ENCODE data around the gene BRD2.
"Not testable (repeated sequence)": the region's sequence is repeated elsewhere in the genome, so short reads cannot be mapped to it uniquely, and the experiment has no call there.

Gene BRD2

DNA sequence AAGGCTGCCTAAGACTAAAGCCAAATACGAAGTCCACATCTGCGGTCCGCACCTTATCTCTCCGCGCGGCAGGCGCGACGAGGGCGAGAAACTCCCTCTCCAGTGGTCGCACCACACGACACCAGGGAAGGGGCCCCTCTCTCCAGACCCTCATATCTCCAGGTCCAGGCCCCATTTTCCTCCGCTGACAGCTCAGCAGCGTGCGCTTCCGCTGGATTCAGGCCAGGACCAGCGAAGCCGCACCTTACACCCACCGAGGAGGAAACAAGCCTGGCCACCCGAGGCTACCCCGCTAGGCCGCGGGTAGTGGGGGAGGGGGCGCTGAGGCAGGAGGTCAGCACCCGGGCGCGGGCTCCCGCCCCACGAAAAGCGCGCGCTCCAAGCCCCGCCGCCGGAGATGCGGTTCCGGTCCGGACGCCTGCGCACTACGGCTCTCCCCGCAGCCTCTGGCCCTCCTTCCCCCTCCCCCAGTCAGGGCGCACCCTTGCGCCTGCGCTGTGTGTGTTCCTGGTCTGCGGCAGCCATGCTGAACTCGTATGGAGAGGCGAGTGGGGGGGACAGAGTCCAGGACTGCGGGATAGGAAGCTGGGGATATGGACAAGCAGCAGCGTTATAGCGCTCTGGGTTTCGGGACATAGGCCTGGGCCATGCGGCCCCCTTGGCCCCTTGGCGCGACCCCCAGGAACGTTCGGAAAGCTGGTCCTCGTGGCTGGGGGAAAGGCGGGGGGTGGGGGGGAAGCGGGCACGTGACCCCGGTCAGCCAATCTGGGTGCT is at the start of gene BRD2:
Gene BRD2 (plus strand): TSS at position 502 of the 774 bp plus-strand sequence. CDS start 4,305 bp downstream, outside the sequence.
- FAIRE-seq = no peak

DNA sequence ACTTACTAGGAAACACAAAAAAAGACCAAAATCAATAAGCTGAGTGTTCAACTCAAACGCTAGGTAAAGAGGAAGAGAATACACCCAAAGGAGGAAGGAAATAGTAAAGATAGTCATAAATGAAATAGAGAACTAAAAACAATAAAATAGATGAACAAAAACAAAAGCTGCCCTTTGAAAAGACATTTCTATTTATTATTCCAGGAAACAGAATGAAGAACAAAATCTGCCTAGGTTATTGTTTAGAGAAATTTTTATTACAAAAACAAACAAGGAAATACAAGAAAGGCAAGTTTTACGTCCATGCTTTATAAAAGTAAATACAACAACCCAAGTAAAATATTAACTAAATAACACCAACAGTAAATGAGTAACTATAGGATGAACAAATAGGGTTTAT is 47.7 kb upstream of the BRD2 start:
- peak; percentile 58 for FAIRE-seq

DNA sequence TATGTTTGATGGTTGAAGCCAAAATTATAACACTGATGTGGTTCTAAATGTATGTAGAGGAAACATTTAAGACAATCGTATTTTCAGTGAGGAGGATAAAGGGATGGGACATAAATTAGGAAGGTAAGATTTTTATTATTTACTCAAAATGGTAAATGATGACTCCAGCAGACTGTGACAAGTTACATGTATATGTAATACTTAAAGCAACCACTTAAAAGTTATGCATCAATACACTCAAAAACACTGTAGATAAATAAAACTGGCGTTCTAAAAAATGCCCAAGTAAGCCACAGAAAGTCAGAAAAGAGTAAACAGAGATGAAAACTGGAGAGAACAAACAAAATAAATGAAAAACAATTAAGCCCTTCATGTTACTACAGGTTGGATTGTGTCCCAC is 46.3 kb upstream of the BRD2 start:
- FAIRE-seq = no peak

DNA sequence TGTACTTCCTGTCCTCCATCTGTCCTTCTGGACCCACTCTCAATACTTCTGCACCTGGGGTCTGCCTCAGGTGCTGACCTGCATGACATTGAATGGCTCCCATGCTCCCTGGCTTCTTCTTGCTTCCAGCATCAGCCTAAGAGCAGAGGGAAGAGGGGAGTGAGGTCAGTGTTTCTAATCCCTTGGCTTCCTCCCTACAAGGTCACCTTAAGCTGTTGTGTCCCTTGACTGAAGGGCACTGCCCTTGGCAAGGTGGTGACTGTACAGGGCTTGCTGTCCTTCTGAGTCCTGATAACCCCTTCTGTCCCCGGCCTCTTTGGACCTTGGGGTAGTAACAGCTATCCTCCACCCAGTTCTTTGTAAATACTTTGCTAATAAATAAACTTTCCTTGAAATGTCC is 37.2 kb upstream of the BRD2 start:
- no peak for FAIRE-seq

DNA sequence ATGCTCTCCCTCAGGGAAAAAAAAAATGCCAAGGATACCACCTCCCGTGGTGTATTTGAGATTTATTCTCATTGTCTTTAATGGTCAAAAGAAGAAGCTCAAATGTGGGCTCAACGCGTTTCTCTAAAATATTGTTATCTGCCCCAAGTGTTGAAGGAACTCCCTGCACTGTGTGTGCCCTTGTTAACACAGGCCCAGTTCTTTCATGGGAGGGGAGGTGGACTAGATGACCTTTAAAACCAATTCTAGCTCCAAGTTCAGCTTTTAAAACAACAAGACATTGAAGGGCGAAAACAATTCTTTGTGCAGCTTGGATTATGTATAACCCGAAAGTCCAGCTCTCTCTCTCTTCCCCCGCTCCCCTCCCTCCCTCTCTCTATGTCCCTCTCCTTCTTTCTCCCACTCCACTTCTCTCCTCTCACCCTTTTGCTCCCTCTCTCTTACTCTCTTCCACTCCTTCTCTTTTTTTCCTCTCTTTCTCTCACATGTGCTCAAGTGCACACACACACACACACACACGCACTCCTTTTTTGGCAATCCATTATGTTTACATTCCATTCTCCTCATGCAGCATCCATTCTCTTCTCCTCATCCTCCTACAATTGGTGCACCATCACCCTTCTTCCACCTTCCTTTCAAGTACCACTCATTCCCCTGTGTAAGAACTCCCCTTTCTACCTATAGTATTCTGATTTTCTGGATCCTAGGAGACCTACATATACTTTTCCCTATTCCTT is 36.1 kb upstream of the BRD2 start:
- no peak for FAIRE-seq

DNA sequence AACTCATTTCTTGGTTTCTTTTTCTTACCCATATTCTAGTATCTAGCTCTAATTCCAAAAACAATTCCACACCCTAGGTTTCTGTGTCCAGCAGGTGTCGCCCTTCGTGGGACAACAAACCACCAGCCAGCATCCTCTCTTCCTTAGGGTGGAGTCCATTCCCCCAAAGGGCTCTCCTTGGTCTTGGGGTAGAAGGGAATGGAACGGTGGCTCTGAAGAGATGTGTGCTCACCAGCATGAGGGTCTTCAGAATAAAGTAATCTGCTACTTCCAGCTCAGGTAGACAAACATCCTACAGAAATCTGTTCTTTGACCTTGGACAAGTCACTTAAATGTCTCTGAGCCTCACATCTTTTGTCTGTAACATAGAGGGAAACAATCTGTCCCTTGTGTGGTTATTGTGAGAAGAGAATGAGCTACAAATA is 34.7 kb upstream of the BRD2 start:
- FAIRE-seq = peak; percentile 91

DNA sequence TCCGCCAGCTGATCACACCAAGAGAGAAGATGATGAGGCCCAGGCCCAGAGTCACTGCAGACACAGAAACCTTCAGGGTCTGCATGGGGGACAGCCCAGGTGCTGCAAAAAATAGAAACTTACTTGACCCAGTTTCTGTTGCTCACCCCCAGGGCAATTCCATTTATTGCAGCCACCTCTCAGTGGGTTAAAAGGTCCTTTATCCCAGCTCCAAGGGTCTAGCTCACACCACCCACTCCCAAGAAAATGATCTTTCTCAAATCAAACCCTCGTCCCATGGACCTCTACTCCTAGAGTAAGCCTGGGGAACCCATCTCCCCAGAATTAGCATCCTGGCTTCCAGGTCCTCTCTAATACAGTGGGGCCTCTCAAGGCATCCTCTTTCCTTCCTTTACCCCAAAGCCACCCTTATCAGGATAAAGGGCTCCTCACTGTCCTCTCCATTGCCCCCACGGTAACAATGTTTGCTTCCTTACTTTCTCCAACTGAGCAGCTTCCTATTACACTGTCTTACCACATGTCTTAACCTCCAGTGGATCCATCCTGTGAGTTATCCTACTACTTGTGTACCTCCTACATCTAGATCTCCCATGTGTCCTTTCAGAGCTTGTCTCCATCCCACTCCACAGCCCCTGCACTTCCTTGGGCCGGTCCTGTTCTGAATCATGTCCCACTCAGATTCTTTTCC is 32.7 kb upstream of the BRD2 start:
- no peak for FAIRE-seq

DNA sequence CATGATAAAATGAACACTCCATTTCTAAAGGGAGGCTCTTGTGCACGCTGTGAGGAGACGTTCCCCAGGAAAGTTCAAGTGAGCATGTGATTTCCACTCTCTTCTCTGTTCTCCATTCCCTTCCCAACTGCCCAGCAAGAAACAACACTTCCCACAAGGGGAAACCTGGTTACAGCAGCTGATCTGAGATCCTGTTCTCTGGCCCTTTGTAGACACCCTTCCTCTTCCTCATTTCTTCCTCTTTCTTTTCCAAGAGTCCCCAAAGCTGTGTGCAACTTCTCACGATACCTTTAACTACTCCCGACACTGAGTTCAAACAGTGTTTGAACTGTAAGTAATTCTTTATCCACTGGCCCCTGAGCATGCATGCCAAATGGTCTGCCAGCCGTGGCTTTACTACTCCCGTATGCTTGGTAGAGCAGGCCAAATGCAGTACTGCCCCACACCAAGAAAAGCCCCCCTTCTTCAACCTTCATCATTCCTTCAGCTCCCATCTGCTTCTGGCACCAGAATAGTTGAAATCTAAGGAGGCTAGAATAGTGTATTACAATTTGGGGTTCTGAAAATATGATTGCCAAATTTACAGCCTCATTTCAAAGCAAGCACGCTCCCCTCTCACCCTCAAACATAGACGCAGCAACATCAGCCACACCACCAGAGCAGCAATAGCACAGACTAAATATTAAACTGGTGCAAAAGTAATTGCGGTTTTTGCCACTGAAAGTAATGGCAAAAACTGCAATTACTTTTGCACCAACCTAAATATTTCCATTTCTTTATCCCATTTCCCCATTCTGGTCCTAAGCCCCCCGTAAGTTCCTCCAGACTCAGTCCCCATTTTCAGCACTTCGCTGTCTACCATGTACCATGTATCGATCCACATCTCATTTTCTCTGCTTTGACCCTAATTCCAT is 31.9 kb upstream of the BRD2 start:
- FAIRE-seq = no peak

DNA sequence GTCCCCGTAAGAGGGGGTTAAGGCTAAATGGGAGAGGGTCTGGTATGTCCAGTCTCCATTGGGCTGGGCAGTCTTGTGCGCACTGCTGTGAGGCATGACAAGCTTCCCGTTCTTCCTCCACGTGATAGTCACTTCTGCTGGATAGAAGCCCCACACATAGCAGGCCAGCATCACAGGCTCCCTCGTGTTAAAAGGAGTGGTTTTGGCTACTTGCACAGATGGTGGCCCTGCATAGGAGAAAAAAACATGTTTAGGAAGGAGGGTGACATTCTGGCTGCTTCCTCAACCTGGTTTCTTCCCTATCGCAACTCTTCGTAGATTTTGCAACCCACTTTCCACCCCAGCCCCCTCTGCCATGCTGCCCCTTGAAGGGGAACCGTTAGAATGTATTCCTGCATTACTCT is 31.2 kb upstream of the BRD2 start:
- no peak for FAIRE-seq

DNA sequence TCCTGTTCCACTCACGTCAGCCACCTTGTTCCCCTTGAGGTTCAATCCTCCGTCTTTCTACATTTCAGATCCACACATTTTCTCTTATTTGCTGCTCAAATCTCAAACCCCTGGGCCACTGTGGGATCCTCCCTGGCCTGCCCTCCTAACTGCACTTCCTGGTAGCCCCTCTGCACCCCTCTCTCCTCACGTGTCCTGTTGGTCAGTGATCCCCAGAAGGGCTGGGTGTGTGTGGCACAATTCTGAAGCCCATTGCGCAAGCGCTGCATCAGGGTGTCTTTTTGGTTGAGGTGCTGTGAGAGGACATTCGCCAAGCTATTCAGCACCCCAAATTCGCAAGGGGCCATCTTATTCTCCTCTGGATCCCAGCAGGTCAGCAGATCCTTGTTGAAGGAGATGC is 29.9 kb upstream of the BRD2 start:
- no peak for FAIRE-seq

DNA sequence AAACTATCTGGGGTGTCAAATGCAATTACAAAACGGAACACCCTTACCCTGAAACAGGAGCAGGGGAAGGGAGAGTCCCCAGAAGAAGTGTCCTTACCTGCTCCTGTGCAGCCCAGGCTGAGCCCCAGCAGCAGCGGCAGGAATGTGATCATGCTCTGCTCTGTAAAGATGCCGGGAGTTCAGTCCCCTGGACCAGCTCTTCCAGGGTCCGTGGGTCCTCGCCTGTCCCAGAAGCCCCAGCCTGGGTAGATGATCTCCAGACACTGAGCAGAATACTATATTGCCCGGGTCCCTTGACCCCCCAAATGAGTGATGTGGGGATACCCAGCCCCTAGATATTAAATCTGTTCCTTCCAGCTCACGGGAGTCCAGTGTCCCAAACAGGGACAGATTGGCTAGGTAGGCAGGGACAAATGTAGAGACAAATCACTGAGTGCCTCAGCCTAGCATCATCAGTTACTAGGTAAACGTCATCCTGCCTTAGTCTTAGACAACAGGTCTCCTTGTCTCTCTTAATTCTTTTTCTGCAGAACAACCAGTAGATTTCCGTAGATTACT is 27.7 kb upstream of the BRD2 start, which contains the start of gene HLA-DMB:
Gene HLA-DMB (minus strand): TSS at position 373 of the 558 bp plus-strand sequence. CDS start 221 bp downstream, at position 152.
- FAIRE-seq = peak; percentile 92

DNA sequence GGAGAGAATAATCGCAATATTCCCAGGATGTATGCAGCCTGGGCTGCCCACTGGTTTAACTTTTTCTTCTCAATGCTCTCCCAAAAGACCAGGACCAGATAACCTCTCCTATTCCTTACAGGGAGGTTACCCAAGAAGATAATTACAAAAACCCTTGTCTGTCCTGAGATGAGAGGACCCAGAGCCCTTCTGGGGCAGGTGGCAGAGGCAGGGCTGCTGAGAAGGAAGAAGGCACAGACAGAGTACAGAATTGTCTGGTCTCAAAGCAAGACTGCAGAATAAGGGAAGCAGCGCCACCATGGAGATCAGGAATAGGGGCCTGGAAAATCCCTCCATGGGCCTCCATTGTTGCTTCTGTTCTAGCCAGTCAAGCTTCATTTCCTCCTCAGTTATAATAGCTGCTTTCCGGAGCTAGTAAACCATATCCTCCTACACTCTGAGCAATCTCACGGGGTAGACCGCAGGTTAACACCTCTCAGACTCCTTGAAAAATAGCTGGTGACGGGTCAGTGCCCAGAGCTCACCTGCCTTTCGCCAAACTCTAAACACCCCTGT is 27.1 kb upstream of the BRD2 start:
- no peak for FAIRE-seq

DNA sequence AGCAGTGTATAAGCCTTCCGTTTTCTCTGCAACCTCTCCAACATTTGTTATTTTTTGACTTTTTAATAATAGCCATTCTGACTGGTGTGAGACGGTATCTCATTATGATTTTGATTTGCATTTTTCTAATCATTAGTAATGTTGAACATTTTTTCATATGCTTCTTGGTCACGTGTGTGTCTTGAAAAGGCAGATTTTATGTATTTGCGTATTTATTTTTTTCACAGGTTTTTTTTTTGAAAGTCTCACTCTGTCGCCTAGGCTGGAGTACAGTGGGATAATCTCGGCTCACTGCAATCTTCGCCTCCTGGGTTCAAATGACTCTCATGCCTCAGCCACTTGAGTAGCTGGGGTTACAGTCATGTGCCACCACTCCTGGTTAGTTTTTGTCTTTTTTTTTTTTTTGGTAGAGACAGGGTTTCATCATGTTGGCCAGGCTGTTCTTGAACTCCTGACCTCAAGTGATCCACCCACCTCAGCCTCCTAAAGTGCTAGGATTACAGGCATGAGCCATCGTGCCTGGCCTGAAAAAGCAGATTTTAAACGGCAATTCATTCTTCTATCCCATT is 25.8 kb upstream of the BRD2 start:
- not testable (repeated sequence) for FAIRE-seq

DNA sequence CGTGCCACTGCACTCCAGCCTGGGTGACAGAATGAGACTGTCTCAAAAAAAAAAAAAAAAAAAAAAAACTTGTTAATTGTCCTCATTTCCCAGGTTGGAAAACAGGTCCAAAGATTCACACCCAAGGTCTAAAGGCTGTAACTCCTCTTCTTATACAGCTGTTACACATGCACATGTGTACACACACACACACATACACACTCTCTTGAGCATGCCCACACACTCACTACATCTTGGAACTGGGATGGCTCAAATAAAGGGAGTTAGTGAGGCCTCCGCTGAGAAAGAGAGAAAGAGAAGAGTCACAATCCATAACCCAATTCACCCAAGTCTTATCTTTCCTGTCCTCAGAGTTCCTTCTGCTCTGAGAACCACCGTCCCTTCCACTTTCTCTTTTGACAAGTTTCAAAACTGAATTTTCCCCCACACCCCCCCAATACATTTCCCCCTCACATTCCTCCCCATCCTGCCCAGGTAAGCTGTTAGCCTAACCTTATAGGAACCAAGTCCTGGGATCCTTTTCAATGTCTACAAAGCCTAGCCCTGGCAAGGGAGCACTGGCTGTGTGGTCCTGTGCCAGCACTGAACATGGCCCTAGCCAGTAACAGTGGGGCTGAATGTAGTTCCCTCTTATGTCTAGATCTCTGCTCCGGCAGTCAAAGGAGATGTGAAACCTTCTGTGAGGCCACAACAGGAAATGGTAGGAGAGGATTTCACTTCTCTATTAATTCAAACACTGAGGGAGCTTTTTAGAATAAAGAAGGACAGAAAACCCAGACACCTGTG is 24.3 kb upstream of the BRD2 start:
- no peak for FAIRE-seq

DNA sequence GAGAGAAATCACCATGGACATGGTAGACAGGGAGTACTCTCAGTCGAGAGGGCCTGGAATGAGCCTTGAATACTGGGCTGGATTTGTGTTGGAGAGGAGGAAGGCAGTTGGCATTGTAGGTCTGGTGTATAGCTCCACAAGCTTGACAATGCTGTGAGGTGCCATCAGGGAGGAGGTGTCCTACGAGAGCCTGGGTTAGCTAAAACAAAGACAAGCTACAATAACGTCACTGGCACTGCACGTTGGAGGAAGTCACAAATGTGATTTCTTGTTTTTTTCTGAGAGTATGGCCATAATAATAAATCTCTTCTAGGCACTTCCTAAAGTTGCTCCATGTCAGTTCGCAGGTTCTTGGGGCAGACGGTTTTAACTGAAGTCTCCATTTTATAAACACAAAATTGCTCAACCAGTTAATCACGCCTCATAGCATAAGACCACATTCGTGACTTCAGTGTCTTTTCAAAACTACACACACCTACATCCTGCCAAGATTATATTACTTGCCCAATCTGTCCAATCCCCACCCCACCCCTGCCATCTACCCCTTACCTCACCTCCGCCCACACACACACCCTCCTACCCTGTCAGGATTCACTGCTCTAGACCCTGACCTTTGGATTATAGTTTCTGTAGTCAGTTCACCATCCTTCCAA is 23.2 kb upstream of the BRD2 start:
- FAIRE-seq = no peak

DNA sequence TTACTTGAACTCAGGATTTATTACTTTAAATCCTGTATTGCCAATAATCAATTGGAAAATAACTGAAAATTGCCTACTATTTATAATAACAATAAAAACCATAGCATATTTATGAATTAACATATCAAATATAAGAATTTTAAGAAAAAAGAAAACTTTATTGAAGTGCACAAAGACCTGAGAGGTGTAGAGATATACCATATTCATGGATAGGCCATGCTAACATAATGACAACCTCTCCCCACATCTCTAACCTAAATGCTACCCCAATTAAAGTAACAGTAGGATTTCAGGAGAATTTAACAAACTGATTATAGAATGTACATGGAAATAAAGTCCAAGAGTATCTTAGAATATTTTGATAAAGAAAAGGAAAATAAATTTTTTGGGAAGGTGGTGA is 22.4 kb upstream of the BRD2 start:
- no peak for FAIRE-seq

DNA sequence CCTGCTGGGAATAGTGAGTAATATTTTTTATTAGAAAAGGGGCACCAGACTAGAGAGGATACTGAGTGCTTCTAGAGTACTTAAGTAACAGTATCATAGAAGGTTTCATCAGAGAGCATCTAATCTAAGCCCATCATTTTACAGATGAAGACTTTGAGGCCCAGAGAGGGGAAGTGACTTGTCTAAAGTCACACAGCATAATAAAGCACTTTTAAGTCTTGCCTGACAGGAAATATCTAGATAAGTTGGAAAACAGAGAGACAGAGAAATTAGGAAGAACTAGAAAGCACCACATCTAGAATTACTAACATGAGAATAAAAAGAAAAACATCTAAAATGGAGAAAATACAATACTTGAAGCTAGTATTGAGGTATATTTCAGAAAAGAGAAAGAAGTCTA is 21.5 kb upstream of the BRD2 start:
- no peak for FAIRE-seq

DNA sequence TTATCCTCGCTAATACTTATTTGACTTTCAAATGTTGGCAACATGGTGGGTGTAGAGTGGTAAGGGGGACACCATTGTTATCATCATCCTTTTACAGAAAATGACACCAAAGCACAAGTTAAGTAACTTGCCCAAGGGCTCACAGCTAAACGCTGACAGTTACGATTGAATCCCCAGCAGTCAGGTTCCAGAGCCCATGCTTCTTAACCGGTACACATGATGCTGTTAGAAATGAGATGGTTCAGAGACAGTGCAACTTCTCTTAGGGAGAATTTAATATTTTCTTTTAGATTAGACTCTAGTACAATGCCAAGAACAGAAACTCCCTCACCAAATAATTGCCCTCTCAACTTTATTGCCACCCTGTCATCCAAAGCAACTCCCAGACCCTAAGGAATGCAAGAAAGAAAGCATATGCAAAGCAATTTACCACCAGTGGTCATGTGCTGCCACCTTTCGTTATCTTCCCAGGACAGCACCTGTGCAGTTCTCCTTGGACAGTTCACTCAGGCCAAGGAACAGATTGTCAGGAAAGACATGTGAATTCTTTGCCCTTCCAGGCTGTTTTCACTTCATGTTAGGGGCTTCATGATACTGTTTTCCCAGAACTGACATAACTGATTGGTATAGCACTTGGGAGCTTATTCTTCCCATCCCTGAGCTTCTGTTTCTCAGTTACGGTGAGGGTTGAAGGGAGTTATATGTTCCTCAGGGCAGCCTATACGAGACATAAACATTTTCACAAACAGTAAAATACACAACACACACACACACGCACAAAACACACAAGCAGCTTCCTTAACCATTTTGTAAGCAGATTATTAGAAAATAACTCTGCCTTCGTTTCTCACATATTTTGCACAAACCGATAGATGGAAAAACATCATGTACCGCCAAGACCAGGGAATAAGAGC is 20.6 kb upstream of the BRD2 start:
- FAIRE-seq = peak; percentile 40

DNA sequence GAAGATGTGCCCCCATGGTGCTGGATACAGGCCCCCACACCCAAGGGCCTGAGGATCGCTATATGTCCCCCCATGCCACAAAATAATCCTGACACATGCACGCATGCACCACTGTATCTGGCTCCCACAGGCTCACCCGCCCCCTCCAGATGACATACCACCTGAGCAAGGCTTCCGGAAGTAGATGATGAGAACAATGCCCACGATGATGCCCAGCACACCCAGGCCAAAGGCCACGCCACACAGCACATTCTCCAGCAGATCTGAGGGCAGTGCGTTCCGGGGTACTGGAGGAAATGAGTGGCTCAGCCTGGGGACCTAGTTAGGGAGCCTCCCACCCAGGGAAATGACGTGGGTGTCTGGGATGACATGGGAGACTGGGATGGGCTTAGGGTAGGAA is 19.3 kb upstream of the BRD2 start:
- FAIRE-seq = no peak

Measured in G401.6 (cell line).